ENCODE measurements around the gene SF3B6.

- TF ChIP-seq POLR2A (IDR thresholded peaks at IDR 0.05; ENCODE audit: low read depth, low read length) (no peak), POLR2AphosphoS5 (IDR thresholded peaks at IDR 0.05; ENCODE audit: low read depth, low read length) (no peak), SPI1 (IDR thresholded peaks at IDR 0.05; ENCODE audit: low read depth, low read length) (no peak), TAF1 (IDR thresholded peaks at IDR 0.05; ENCODE audit: low read depth, low read length) (no peak), POU2F2 (IDR thresholded peaks at IDR 0.05; ENCODE audit: low read depth, low read length) (no peak), PAX5 (IDR thresholded peaks at IDR 0.05; ENCODE audit: insufficient read depth, low read length, severe bottlenecking) (no peak)
Observed at GRCh38 chr2:24086241-24086640, 10.1 kb upstream of the SF3B6 start.

All from GM12891 (cell line).